C1 segment of cervical spinal cord (tissue), 14 donors: Measurements from ENCODE around the gene SETD7.

Experiments used
- DNase-seq, 14 donors: peaks; one replicate each; lab custom pipeline; 2025; lab: John Stamatoyannopoulos, UW

SETD7 gene

DNA sequence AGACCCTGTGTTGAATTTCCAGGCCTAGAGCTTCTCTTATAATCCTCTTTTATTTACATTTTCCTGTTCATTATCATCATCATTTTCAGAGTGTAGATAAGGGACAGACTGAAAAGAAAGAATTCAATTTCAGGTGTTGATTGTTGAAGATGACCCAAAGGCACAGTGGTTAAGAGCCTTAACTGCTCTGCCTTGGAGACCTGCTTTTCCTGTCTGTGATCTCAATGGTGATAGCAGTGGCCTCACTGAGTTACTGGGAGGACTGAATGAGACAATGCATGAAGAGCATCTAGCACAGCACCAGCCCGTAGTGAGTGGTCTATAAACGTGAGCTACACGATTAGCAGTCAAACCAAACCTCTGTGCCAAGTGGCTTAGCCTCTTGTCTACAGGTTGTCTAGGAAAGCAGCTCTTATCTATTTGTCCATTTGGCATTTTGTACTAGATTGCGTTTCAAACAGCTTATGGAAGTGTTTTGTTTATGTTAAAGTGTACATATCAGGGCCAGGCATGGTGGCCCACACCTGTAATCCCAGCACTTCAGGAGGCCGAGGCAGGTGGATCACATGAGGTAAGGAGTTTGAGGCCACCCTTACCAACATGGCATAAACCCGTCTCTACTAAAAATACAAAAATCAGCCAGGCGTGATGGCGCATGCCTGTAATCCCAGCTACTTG is 41.5 kb downstream of the SETD7 start:
- no peak for DNase-seq

DNA sequence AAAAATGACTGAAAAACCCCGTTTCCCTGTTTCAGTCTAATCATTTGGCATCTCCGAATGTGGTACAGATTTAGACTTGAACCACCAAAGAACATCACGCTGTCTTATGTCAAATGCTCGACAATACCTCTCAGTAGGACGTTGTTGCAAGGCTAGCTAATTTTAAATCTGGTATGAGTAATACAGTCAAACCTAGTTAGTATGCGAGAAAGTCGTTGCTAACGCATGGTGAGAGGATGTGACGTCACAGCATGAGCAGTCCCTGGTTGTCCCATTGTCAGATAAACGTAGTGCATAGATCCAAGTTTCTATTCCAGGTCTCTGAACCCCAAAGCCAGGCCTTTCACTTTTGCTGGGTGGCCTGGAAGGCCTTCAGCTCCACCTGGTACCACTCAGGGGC is 44.7 kb downstream of the SETD7 start:
- DNase-seq: no peak

DNA sequence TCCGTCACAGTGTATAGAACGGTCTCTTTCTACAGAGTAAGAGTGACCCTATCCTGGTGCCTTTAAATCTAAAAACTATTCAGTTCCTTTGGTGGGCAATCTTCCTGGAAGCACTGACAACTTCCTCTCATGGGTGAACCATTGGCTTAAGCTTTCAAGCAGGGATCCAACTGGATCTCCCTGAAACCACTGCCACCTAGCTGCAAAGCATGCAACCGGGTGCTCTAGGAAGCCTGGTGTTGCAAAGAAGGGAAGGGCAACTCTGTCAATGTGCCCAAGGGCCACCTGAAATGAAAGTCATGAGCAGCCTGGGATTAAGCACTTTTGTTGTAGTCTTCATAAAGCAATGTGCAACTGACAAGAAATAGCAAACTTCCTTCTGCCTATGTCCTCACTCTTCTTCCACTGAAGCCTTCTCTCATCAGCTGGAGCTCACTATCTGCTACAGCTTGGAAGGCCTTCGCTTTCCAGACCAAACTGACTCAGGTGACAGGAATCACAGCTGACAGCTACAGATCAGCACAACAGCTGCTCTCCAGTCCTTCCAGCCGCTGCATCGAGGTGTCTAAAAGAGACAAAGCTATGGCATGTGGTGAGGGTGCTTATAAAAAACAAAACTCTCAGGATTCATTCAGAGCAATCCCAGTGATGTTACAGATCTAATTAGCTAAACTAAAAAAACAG is 46.1 kb downstream of the SETD7 start:
- DNase-seq: peak in 2 of 14 donors; percentile 8 to 28

DNA sequence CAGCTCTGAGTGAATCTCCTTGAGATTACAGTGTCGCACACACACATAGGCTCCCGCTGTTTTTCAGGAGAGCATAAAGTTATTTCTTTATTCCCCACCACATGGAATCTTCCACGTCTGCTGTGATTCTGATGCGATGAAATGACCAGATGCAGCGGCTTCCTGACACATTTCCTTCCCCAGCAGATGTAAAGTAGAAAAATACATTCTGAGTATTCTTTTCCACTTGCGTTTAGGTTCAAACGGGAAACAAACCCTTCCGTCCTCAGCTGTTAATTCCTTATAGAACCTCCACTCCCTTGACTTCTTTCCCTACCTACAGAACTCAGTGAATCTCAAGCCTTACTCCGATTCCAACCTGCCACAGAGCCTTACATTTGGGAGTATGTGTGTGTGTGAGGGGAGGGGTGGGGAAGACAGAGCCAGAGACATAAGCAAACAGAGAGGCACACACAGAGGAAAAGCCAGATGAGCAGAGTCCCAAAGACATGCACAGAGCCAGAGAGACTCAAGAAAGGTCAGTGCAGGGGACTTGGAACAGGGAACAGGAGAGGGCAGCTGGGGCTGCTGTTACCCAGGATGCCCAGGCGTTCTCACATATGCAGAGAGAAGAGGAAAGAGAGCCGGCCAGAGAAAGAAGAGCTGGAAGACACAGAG is 47.3 kb downstream of the SETD7 start:
- no peak for DNase-seq

DNA sequence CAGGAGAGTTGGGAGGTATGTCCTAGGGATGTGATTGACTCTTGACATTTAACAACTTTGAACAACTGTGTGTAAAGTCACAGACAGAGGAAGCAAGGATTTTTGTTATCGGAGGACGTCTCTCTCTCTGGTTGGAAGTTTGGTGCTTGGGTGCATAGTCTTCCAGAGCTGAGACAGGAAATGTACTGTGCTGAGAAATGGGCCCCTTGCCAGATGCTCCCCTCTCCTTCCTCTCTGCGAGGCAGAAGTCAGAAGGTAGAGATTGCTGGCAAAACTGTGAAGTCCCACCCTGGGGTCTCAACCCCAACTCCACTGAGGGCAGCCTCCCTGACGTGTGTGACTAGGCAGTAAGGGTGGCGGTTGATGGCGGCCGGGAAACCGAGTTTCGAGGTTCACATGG is 49.2 kb downstream of the SETD7 start:
- DNase-seq: no peak

DNA sequence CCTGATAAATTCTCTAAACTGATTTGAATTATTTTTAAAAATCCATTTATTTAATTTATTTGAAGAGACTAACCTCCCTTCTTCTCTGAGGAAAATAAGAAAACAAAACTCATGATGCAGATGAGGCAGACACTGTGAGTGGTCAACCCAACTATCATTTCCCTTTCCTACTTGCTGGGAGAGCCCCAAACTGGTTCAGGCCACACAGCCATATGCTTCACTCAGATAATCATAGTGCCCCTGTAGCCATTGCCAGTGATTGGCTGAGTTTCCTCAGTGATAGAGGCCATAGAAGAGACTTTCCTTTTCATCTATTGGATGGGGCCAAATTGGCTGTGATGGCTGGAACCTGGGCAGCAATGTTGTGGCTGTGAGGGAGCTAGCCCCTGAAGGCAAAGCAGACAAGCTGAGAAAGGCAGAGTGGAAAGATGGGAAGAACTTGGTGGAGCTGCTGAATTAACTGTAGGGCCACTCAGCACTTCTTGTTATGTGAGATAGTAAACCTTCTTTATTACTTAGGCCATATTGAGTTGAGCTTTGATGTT is 52.3 kb downstream of the SETD7 start:
- no peak for DNase-seq

DNA sequence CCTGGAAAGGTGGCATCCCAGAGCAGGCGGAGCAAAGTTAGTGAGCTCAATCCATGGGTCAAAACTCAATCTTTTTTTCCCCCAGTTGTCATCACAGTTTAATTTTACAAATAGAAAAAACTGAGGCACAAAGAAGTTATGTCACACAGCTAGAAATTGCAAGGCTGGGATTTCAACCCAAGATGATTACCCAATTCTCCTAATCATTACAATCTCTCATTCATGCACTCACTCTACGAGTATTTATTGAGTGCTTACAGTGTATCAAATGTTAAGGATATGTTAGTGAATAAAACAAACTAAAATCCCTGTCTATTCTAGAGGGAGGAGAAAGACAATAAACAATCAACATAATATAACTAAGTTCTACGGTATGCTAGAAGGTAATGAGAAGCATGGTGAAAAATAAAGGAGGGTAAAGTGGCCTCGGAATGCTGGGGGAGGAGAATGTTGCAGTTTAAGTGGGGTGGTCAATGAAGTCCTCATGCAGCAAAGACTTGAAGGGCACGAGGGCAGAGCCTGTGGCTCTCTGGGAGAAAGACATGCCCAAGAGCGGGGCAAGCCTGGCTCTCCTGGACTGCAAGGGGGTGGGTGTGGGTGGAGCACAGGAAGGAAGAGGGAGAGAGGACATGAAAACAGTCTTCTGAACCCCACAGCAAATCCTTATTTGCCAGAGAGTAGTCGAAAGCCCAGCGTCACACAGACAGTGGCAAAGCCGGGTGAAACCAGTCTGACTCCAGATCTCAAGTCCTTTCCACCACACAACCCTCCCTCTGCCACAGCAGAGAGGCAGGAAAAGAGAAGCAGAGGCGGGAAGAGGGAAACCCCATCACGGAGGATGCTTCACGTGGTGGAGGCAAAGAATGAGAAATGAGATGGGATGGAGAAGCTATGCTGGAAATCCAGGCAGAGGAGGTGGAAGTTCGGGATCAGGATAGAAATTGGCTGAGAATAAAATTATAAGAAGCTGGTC is 53.8 kb downstream of the SETD7 start:
- DNase-seq: no peak

DNA sequence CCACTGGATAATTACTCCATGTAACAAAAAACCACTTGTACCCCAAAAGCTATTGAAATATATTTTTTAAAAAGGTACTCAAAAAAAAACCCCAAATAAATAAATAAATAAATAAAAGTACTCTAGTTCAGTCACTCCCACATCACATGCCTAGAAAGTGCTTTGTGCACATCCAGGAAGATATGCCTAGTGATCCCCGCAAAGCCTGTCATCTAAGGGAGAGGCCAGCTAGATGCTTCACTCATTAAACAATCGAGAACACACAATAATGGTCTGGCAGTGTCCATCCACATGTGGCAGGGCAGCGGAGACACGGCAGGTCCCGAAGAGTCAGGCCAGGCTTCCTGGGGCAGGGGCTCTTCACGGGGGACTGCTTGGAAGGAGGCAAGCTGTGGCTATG is 54.5 kb downstream of the SETD7 start:
- no peak for DNase-seq

DNA sequence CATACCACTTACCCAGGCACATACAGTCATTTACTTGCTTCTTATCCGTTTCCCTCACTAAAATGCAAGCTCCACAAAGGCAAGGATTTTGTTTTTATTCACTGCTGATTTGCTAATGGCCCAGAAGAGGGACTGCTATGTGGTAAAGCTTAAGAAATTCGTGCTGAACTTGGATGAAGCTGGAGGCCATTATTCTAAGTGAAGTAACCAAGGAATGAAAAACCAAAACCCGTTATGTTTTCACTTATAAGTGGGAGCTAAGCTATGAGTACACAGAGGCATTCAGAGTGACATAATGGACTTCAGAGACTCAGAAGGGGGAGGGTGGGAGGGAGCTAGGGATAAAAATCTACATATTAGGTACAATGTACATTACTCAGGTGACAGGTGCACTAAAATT is 54.9 kb downstream of the SETD7 start:
- no peak for DNase-seq

DNA sequence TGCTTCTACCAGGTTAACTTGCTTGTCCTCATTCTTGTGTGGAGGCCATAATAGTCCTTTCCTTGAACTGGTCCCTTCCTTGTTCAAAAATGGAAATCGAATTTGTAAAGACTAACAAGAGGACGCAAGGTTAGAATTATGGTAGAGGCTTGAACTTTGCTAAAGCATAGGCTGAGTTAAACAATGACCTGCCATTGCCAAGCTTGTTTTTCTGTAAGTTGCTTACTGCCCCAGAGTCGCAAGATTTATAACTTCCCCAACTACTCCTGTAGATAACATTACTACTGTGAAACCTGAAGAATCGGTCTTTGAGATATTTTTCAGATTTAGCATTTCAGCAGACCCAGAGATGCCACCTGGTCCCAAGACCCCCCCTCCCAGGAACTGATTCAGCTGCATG is 56.8 kb downstream of the SETD7 start:
- DNase-seq: no peak

DNA sequence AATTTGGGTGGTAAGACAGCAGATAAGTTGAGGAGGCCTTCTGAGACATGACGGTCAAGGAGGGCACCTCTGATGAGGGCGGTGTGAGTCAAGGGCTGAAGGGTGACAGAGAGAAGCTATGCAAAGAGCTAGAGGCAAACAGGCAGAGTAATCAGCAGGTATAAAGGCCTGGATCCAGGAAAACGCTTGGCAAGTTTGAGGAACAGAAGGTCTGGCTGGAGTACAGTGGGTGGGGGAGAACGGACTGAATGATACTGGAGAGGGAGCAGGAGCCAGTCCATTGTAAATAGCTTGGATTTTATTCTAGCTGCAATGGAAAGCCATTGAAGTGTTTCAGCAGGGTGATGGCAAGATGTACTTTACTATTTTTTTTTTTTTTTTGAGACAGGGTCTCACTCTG is 62.8 kb downstream of the SETD7 start:
- peak in 3 of 14 donors; percentile 23 to 96 (median 26) for DNase-seq

DNA sequence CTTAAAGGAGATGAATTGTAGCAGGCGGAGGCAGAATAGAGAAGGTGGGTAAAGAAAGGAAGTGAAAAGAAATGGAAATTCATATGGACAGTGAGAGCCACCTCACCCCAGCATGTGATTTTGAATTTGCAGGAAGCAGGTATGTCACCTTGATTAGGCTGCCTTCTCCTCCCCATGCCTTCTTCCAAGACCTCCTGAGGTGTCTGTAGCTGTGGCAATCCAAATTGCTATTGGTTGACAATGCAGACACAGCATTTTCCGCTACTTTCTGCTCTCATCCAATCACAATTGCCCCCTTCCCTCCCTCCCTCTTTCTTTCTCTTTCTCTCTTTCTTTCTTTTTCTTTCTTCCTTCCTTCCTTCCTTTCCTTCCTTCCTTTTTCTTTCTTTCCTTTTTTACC is 63.6 kb downstream of the SETD7 start:
- DNase-seq: peak in 1 of 14 donors; percentile 77

DNA sequence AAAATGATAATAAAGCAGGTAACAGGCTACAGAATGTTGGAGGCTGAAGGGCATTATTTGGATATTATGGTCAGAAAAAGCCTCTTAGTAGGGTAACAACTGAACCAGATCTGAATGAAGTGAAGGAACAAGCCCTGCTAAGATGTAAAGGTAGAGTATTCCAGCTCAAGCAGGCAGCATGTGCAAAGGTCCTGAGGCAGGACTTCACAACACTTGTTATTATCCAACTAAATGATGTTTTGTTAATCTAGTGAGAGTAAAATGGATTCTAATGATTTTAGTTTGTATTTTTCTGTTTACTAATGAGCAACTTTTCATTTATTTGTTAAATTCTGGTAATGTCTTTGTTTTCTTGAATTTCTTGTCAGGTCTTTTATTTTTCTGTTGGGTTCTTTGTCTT is 66.4 kb downstream of the SETD7 start:
- DNase-seq: no peak

DNA sequence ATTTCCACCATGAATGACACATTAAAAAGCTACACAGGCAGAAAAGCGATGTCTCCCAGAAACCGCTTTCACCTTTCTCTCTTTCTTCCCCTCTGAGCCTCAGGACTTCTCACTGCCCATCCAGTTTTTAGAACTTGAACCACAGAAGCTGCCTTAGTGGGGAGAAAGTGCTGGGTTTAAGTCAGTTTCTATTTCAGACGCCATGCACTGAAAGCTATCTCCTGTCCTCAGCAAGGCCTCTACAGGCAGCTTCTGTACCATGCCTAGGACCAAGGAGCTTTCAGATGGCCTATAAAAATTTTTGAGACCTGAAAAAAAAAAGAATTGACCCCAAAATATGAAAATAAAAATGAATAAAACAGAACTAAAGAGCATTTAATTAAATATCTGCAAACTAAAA is 67.6 kb downstream of the SETD7 start:
- no peak for DNase-seq

DNA sequence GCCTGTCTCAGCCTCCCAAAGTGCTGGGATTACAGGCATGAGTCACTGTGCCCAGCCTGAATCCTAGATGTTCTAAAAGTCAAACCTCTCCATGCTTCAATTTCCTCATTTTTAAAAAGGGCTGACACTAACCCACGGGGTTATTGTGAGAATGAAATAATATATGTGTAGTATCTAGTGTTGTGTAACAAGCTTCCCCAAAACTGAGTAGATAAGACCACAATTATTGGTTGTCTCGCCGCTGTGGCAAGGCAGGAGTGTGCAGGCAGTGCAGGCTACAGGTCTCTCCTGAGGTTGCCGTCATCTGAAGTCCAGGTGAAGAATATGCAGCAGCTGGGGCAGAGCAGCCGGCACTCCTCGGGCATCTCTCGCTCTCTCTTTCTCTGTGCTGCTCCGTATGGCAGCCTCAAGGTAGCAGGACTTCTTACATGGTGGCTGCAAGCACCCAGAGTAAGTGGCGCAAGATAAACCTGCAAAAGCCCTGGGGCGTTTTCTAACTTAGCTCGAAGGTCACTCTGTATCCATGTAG is 71.2 kb downstream of the SETD7 start:
- no peak for DNase-seq

DNA sequence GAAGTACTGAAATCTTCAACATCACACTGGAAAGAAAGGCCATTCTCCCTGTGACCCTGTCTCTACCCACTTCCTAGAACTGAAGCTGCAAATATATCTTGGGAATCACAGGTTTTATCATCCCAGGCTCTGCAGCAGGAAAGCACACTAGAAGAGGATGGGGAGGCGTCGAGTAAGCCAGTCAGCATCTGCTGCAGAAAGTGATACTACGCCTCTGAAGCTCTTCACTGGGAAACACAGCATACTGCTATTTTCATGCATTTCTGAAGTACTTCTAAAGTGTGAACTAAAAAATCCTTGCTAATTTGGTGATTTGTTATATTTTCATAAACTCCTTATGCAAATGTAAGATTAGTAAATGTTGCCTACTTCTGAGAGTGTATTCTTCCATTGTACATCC is 73.0 kb downstream of the SETD7 start:
- no peak for DNase-seq

DNA sequence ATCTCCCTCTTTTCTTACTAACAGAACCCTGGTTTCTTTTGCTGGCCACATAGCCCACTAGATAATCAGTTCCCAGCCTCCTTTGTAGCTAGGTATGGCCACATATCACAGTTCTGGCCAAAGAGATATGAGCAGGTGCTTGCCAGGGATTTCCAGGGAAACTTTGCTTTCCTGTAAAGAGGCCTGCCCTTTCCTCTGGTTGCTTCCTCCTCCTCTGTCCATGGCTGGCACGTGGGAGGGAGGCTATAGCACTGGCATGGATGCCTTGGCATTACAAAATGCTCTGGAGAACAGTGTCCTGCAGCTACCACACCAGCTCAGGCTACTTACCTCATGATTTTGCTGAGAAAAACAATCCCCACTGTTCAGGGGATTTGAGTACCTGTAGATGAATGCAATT is 74.6 kb downstream of the SETD7 start:
- DNase-seq: no peak

DNA sequence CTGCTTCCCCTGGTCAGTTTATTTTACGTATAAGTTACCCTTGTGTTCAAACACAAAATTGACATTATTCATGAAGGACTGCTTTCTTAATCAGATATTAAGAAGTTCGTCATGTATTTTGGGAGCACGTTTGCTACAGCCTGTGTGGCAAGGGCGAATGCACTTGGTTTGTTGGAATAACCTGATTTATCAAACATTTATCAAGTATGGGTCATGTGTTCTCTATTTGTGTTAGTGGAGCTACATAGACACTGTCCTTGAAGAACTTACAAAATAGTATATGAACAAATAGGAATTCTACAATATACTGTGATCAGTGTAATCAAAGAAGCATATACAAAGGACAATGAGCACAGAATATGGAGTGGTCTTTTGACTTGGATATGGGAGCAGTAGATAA is 79.7 kb downstream of the SETD7 start:
- no peak for DNase-seq

DNA sequence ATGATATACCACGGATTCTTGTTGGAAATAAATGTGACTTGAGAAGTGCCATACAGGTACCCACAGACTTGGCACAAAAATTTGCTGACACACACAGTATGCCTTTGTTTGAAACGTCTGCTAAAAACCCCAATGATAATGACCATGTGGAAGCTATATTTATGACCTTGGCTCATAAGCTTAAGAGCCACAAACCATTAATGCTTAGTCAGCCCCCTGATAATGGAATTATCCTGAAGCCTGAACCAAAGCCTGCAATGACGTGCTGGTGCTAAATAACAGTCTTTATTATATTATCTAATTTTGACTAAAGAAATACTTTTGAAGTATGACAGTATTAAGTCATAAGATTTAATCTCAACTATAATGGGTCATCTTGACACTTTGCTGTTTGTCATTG is 83.2 kb downstream of the SETD7 start:
- no peak for DNase-seq

DNA sequence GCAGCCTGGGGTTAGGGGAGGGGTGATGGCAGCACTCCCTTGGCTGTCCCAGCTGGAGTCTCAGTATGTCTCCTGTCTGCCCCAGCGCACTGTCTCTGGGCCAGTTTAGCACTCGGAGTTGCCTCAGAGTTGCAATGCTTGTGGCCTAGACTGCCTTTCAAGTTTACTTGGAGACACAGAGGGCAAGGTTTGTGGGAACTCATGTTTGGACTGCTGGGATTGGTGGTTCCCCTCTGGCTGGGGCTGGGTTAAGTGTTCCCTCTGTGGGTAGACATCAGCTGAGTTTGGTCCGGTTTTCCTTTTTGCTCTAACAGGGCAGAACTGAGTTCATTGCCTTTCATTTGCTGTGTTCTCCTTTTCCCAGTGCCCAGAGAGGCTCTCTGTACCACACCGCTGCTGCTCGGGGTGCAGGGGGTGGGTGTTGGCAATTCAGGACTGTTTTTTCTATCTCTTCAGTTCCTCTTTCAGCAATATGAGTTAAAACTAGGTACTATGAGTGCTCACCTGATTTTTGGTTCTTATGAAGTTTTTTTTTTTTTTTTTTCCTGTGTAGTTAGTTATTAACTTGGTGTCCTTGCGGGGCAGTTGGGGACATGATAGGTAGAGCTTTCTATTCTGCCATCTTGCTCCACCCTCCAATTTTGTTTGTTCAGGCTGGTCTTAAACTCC is 84.9 kb downstream of the SETD7 start:
- no peak for DNase-seq

DNA sequence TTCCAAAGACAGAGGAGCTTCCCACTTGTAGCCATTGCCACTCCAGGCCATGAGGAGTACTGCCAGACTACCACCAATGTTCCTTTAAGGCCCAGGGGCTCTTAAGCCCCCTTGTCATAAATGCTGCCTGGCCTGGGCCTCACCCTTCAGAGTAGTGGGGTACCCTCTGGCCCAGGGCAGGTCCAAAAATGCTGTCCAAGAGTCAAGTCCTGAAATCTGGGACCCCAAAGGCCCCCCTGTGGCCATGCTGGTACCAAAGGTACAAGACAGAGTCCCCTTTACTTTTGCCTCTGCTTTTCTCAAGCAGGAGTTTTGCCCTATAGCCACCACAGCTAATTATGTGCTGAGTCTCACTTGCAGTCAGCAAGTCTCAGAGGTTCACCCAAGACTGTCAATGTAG is 85.7 kb downstream of the SETD7 start:
- no peak for DNase-seq
